Activated naive CD4-positive, alpha-beta T cell (primary cell): ENCODE data around the gene GRM7.

Experiments
- DNase-seq, 4 experiments: peaks; one replicate each; lab custom pipeline; 2025; lab: John Stamatoyannopoulos, UW

The GRM7 gene

DNA sequence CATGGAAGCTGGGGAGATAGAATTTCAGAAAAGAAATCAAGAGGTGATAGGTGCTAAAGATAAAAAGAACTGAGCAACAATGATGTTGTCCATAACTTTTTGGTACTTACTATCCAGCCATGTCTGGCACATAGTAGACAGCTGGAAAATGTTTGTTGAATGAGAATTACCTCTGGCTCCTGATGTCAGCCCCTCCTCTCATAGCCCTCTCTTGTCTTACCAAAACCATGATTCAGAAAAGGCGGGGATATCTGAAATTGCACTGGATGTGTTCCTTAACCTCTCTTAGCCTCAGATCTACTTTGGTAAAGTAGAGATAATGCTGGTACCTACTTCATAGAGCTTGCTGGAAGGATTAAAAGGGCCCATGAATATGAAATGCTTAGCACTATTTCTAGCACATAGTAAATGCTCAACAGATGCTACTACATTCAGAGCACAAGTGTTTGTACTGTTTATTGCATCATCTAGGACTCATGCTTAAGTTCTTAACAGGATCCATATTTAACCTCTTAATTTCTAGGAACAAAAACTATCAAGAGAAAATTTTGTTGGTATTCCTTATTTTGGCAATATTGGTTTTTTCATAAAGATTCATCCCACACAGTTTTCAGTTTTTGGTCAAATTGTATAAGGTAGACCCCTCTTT, 859.9 kb downstream of the GRM7 start:
- DNase-seq, result no peak

GRCh38 chr3:7721869-7722268, 861.0 kb downstream of the GRM7 start:
- DNase-seq, result no peak

GRCh38 chr3:7728566-7729519, 867.9 kb downstream of the GRM7 start:
- no peak for DNase-seq

DNA sequence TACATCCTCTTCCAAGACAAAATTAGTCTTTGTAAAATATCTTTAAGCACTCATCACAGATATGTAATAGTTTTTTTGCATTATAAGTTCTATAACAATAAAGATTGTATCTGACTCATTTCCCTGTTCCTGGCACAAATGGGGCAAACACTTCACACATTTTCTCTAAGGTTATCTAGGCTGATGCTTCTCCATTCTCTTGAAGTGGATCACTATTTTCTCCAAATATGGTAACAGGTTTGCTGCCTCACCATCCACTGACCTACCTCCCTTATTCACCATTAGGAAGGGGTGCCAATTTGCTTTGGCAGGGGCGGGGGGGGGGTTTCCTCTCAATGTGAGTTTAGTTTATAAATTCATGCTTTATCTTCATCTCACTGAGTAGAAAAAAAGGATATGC, 873.0 kb downstream of the GRM7 start:
- no peak for DNase-seq

DNA sequence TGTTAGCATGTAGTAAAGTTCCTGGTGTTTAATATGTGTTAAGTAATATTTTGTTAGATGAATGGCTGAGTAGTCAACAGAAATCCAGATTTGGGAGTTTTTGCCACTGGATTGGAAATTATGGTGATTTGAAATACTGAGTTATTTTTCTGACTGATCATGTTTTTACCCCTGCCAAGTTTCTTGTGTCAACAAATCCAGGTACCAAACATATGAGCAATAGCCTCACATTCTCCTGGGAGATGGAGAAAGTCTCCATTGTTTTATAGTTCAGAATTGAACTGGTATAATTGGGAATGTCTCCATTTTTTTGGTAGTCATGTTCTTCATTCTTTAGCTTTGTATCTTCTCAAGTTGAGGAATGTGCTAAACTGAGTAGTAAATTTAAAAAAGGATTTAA, 873.5 kb downstream of the GRM7 start:
- DNase-seq, result no peak

GRCh38 chr3:7737263-7737662, 876.3 kb downstream of the GRM7 start:
- DNase-seq, result no peak

DNA sequence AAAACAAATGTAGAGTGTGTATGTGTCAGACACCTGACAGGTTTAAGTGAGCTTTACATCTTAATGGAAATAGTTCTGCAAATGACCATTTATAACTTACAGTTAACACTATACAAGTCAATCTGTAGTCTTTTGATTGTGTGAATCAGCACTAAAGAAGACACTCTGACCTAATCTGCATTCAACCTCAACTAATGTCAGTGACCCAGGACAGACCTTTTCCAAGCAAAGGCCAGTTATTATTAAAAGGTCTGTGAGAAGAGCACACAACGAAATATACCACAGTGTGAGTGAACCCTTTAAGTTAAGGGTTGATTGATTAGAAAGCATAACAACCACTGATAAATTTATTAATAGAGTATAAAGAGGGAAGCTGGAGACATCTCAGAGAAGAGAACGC, 878.8 kb downstream of the GRM7 start:
- no peak for DNase-seq

DNA sequence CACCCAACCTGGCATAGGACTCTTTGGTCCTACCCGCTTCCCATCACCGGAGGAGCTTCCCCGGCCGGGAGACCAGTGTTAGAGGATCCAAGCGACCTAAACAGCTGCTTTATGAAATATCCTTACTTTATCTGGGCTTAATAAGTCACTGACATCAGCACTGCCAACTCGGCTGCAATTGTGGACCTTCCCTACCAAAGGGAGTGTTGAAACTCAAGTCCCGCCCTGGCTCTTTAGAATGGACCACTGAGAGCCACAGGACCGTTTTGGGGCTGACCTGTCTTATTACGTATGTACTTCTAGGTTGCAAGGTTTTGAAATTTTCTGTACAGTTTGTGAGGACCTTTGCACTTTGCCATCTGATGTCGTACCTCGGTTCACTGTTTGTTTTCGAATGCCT, 879.5 kb downstream of the GRM7 start:
- DNase-seq, result no peak

- DNase-seq, result no peak
These were observed 883.9 kb downstream of the GRM7 start for GRCh38 chr3:7744850-7745249.

DNA sequence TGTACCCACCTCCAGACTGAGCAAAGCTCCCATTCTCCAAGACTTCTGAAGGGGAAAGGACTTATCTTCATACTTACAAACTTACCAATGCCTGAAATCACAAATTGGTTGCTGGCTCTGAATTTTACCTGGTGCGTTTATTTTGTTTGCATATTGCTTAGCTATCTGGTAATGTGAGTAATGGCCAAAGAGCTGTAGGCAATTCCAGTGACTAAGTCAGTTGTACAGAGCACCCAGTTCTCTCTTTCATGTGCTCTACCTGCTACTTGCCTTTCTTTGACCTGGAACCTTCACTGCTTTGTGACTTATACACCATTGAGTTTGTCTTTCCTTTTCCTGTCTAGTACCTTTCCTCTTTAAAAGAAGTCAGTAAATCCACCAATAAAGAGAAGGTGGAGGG, 884.8 kb downstream of the GRM7 start:
- no peak for DNase-seq

- DNase-seq, result no peak
These were observed 889.2 kb downstream of the GRM7 start for GRCh38 chr3:7749931-7750695.

DNA sequence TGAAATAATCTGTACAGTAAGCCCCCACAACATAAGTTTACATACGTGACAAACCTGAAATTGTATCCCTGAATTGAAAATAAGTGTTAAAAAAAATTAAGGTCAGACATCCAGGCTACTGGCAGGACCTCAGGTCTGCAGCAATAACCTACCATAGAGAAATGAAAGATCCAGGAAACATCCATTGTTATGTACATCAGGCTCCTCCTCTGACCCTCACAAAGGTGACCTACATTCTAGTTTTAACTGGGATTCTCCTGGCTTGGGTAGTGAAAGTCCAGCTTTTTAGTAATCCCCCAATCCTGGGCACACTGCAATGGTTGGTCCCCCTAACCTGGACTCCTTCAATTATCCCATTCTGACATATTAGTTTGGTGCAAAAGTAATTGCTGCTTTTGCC, 891.1 kb downstream of the GRM7 start:
- no peak for DNase-seq

DNA sequence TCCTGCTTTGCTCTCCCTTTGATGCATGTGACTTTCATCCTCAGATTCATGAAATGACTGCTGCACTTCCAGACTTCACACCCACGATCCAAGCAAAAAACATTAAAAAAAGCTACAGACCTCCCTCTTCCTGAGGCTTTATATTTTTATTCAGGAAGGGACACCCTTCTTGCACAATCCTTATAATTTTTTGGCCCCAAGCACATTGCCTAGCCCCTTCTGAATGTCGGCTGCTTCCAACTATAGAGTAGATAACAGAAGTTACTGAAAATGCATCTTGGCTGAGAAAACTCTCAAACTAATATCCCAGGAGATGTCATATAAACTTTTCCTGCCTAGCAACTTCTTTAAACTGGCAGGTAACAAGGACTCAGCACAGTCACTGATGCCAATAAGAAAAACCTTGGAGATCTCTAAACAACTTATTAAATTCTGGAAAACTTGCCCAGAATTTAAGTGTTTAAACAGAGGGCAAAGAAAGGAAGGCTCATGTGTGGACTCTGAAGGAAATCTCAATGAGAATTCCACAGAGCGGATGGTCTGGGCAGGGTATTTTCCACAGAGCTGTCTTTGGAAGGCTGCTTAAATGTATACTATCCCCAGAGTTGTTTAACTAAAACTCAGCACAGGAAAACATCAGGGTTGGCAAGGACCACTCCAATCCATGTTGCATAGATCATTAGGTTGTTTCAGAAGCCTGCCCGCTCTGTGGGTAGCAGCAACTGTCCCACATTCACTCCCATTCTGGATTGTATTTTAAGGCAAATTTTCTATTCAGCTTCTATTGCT, 893.9 kb downstream of the GRM7 start:
- DNase-seq, result no peak

- no peak for DNase-seq
These were observed 898.7 kb downstream of the GRM7 start for GRCh38 chr3:7759630-7760029.

DNA sequence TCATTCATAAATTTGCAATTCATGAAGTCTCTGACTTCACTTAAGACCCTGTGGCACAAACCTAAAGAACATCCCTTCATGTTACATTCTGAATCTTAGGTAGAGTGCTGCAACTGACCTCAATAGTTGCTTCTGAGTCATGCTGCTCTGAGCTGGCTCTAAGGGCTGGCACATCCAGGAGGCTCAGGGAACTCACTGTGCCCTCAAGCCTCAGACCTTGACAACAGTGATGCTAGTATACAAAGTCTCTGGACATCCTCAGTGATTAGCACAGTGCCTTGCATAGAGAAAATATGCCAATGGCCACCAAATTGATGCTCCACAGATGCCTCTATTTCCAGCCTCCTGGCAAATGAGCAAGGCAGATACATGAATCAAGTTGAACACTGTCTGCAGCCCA, 899.8 kb downstream of the GRM7 start:
- no peak for DNase-seq

- no peak for DNase-seq
These were observed 903.2 kb downstream of the GRM7 start for GRCh38 chr3:7764115-7764514.

DNA sequence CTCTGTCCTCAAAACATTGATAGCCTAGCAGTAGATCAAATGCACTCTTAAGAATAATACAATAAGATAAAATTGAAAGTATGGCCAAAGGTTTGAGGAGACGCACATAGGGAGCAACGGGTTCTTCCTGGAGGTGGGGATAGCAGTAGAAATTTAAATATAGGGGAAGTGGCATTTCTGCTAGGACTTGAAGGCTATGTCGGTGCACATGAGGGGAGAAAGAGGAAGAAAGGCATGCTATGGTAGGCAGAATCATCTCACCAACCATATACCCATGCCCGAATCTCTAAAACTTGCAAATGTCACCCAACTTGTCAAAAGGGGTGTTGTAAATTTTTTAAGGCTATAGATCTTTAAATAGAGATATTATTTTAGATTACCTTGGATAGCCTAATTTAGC, 905.6 kb downstream of the GRM7 start:
- DNase-seq, result no peak

- DNase-seq, result no peak
These were observed 918.4 kb downstream of the GRM7 start for GRCh38 chr3:7779331-7779730.

- DNase-seq, result no peak
These were observed 920.5 kb downstream of the GRM7 start for GRCh38 chr3:7781395-7781794.

DNA sequence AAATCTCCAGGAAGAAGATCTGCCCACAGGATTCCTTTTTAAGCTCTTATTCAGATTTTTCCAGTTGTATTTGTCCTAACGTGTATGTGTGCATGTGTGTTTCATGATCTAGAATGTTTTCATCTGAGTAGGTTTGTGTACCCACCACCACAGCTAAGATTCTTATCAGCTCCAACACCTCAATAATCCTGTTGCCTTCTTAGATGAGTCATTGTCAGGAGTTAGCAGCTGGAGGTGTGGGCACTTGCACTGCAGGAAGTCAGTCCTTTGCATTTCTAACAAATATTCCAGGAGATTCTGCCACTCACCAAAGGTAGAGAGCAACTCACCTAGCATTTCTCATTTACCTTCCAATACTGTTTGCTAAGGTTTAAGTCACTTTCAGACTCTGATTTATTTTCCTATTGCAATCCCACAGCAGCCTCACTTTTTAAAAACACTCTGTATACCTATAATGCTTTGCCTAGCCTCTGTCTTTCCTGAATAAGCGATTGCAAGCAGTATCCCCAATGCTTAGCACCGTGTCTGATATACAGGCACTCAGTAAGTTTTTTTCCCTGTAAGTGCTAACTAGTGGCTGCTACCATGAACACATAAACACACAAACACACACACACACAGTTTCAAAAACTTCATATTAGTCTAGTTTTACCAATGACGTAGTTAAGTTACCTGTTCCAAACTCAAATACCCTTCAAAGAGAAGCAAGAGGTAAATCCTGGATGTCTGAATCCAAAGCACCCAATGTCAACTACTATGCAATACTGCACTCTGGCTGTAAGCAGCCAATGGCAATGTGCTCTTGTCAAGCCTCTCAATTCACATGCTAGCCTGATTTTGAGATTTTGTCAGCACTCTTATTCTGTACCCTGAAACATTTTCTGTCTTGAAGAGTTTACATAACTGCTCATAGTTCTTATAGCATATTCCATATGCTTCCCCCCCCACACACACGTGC, 927.2 kb downstream of the GRM7 start:
- DNase-seq, result no peak

GRCh38 chr3:7788881-7789280, 928.0 kb downstream of the GRM7 start:
- DNase-seq, result no peak
